HL-60/S4 (cell line): Measurements from ENCODE around the gene VRK1.

Source experiments
- in situ Hi-C: fragments of 300-500 bp; cut with MboI; formaldehyde crosslinking; loops from 2 replicates; pipeline ENCODE4 v1.14.3; 2022; ENCODE audit warnings: low sequenced_read_pairs

Gene VRK1

DNA sequence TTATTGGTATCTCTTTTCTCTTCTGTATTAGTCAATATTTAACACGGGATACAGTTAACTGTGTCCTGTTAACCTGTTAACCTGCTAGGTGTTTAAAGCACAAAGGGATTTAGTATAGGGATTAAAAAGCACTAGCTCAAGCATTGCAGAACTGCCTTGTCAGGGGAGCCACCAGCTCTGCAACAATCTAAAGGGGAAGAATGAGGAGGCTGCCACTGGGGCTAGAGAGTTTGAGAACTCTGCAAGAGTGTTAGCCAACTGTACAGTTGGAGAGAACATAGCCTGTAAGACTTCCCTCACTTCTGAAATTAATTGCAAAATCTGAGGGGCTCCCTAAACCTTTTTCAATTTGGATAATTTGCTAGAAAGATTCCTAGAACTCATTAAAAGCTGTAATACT lies 6.5 kb upstream of the VRK1 start:
- in situ Hi-C loops, result no loop called here

- in situ Hi-C loops, result no loop called here
Observed at GRCh38 chr14:96792003-96792402, 5.2 kb upstream of the VRK1 start.

GRCh38 chr14:96792591-96792990 lies 4.6 kb upstream of the VRK1 start:
- in situ Hi-C loops, result no loop called here

DNA sequence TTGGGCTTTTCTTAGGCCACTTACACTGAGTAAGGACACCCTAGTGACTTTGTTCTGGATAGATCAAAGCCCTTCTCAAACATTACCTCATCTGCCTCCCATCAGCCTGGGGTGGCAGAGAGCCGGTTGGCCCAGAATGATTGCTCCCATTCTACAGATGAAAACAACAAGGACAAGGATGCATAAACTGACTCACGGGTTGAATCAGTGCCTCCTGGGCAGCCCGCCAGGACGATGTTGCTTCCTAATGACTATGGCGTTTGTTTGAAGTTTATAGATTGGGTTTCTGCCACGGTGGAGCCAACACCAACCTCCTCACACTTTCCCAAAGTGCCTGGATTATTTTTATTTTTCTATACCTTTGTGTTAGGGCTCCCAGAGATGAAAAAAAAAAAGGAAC lies 3.6 kb upstream of the VRK1 start:
- in situ Hi-C loops, result no loop called here

DNA sequence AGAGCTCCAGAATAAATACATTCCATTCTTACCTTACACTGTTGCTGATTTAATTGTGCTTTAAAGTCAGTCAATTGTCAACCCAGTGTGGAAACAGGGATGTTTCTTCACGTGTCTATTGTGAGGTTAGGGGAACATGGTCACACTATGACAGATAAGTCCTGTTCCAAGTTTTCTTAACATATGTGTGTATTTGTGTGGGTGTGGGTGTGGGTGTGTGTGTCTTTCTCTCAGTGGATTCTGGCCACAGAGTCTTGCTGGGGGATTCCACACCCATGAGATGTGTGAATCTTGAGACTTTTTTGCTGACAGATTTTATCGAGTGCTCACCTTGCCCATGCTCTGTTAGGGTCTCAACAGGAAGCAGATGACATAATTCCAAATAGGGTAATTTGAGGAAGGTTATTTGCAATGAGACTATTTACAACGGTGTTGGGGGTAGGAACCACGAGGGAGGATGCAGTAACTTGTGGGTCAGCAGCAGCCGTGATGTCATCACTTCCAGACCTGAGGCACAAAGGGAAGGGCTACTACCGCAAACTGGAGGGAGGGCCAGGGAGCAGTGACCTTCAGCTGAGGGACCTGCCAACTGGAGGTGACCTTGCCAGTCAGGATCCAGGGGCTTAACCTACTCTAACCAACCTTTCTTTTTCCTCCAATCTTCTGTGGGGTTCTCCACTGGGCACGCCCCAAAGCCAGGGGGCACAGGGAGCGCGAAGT lies 1.9 kb upstream of the VRK1 start:
- in situ Hi-C loops, result no loop called here

- in situ Hi-C loops, result no loop called here
Observed at GRCh38 chr14:96797582-96798349, 584 bp downstream of the VRK1 start.

- in situ Hi-C loops, result no loop called here
Observed at GRCh38 chr14:96798956-96799355, 1.8 kb downstream of the VRK1 start.

DNA sequence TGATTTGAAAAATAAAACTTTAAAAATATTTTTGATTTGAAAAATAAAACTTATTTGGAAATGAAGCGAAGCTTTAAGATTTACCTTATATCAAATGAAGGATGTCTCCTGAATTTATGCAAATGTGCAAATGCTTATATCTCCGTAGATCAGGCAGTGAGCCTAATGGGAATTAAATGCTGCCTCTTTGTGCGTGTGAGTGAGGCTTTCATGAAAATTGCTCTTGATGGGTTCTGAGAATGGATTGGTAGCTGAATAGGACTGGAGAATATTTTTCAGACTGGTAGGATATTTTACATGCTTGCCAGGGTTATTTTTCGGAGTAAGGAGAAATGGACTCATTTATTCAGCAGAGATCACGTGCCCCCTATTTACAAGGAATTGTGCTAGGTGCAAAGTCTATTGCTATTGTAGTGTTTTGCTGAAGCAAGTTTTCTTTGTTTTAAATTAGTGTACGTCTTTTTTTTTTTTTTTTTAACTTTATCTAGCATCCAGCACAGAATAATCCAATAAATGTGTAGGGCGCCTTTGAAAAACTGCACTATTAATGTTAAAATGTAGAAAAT lies 2.4 kb downstream of the VRK1 start:
- in situ Hi-C loops, result no loop called here

DNA sequence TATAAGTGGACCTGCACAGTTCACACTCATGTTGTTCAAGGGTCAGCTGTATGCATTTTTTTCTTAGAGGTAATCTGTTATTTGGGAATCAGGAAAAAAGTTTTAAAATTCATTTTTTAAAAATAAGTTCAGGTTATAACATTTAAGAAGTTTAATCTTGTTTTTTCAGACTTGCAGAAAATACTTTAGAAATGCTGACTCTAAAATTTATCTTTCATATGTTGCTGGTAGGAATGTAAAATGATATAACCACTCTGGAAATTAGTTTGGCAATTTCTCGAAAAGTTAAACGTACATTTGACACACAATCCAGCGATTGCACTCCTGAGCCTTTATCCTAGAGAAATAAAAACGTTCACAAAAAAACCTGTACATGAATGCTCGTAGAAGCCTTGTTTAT lies 4.7 kb downstream of the VRK1 start:
- in situ Hi-C loops, result no loop called here

DNA sequence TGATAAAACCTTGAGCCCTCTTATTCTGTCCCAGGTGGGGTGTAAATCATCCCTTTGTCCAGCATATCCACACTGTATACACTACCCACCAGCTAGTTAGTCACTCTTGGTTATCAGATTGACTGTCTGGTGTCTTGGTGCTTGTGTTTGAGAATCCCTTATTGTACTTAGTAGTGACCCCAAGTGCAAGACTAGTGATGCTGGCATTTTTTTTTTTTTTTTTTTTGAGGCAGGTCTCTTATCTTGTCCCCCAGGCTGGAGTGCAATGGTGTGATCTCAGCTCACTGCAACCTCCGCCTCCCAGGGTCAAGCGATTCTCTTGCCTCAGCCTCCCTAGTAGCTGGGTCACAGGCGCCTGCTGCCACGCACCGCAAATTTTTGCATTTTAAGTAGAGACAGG lies 5.8 kb downstream of the VRK1 start:
- in situ Hi-C loops, result no loop called here

DNA sequence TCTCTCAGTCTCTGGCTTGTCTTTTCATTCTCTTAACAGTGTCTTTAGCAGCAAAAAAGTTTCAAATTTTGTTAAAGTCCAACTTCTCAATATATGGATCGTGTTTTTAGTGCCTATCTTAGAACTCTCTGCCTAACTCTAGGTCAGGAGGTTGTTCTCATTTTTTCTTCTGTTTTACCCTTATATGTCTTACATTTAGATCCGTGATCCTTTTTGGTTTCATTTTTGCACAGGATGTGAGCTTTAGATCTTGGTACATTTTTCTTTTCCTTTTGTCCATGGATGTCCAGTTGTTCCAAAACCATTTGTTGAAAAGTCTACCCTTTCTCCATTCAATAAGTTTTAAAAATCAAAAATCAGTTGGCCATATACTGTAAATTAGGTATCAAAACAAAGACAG lies 6.8 kb downstream of the VRK1 start:
- in situ Hi-C loops, result no loop called here

- in situ Hi-C loops, result no loop called here
Observed at GRCh38 chr14:96804895-96805294, 7.7 kb downstream of the VRK1 start.

- in situ Hi-C loops, result no loop called here
Observed at GRCh38 chr14:96805956-96806355, 8.8 kb downstream of the VRK1 start.

- in situ Hi-C loops, result no loop called here
Observed at GRCh38 chr14:96806836-96807235, 9.7 kb downstream of the VRK1 start.

DNA sequence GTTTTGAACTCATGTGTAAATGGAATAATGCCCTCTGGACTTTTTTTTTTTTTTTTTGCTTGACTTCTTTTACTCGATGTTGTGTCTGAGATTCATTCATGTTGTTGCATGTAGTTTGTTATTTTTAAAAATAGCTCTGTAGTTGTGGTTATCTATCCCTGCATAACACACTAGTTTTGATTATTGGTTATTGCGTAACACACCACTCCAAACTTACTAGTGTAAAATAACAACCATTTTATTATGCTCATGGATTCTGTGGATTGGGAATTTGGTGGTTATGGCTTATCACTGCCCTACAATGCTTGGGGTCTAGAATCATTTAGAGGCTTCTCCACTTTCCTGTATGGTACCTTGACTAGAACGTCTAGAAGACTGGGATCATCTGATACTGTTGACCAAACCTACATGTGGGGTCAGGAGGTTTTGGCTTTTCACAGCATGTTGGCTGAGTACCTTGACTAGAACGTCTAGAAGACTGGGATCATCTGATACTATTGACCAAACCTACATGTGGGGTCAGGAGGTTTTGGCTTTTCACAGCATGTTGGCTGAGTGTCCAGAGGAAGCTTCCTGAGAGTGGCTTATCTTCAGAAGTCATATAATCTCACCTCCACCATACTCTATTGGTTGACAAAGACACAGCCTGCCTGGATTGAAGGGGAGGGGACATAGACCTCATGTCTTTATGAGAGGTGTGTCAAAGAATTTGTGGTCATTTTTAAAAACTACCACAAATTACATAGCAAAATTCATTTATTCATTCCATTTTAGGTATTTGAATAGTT lies 11.6 kb downstream of the VRK1 start:
- in situ Hi-C loops, result no loop called here

- in situ Hi-C loops, result no loop called here
Observed at GRCh38 chr14:96811265-96811664, 14.1 kb downstream of the VRK1 start.

DNA sequence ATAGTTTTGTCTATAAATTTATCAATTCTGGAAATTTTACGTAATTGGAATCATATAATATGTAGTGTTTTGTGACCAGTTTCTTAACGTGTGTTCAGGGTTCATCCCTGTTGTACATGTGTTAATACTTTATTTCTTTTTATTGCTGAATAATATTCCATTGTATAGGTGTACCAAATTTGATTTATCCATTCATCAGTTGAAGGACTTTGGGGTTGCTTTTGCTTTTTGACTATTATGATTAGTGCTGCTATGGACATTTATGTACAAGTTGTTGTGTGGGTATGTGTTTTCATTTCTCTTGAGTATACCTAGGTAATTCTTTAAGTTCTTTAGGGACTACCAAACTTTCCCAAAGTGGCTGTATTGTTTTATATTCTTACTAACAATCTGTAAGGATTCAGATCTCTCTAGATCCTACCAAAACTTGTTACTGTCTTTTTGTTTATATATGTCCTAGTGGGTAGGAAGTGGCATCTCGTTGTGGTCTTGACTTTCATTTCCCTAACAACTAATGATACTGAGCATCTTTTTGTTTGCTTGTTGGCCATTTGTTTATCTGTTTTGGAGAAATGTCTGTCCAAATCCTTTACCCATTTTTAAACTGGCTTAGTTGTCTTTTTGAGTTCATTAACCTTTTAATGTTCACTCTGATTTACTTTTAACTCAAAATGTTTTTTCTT lies 14.9 kb downstream of the VRK1 start:
- in situ Hi-C loops, result no loop called here

DNA sequence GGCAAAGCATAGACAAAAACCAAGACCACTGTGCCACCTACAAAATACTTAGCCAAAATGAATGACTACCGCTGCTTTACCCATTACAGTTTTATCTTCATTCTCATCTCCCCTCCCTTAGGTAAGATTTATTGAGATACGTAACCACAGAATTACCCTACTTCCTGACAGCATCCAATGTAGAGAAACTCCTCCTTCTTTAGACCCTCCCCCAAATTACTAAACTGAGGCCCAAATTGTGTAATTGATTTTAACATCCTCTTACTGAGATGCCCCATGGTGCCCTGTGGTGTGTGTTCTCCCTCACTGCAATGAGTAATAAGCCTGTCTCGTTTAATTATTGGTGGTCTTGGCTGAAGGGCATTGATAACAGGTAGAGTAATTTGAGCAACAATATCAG lies 19.1 kb downstream of the VRK1 start:
- in situ Hi-C loops, result no loop called here

DNA sequence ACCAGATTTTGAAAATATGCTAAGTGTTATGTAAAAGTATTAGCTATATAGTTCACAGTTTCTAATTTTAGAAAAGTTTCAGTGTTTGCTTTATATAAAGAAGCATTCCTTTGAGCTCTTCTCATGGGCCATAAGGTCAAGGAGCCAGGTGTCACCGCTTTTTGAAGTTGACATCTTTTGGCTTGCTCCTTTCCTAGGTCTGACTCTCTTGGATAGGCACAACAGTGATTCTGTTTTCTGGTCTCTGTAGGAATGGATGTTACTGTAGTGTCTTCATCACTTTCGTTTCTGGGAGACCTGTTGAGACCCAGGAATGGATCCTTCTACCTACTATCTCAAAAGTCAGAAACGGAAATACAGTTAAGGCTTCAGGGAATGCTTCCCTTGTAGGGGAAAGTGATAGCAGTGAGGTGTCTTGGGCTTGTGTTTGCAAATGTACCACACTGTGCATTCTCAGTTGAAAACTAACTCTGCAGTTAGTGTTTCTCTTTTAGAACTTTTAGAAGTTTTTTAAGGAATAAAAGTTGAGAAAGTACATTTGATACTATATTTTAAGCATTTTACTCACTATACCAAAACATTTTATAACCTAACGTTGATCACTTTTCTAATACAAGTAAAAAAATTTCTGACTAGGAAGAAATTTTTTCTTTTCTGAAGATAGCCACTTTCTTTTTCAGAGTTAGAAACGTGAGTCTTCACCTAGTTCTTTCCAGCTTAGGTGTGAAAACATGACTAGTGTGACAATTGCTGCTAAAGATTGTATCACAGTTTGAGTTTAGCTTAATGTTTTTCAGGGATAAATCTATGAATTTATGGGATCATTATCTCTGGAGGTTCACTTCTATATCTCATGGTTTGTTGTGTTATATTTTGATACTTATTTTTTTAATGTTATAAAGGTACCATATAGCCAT lies 20.8 kb downstream of the VRK1 start:
- in situ Hi-C loops, result no loop called here

- in situ Hi-C loops, result no loop called here
Observed at GRCh38 chr14:96821501-96821900, 24.3 kb downstream of the VRK1 start.
